PC-3 (cell line): ENCODE measurements around the gene PRRG4. TPM values are rescaled to one million over a fixed set of nuclear protein-coding genes. Genes with fewer than 3 reads are reported as not detected.

Experiments used
- ATAC-seq: fragments of 200-7000 bp; cut with Tn5 transposase; 2 replicates; pipeline ENCODE4 v1.9.1; 2020; ENCODE audit warnings: mild to moderate bottlenecking, moderate library complexity
- BruUV-seq: library from RNA; stranded (reverse); fragments of 400-500 nt; replicated peaks from 2 replicates; lab custom pipeline; 2021; lab: Mats Ljungman, UMichigan
- CTCF ChIA-PET: fragments of 300-600 bp; sonication (Branson Sonifier 250); formaldehyde crosslinking; loops from one replicate; lab custom pipeline; 2022; ENCODE audit warnings: antibody characterized with exemption; lab: Charles Lee
- POLR2A ChIA-PET: fragments of 300-600 bp; sonication (Branson Sonifier 250); formaldehyde crosslinking; loops from one replicate; lab custom pipeline; 2022; ENCODE audit warnings: antibody characterized with exemption; ENCODE audit not compliant: unreplicated experiment; lab: Charles Lee
- DNase-seq: peaks from one replicate; pipeline ENCODE4 v3.0.0-alpha.2; 2015
- H2AFZ ChIP-seq: fragments of 300-600 bp; sonication (generic); 2 replicates; pipeline ENCODE4 v1.6.0; 2016; ENCODE audit warnings: antibody characterized with exemption, low read length
- H3F3A ChIP-seq: fragments of 300-600 bp; sonication (generic); one replicate; pipeline ENCODE4 v1.6.0; 2017; ENCODE audit warnings: antibody characterized with exemption, low read length, control low read depth, mild to moderate bottlenecking; ENCODE audit not compliant: unreplicated experiment
- H3K27ac ChIP-seq: fragments of 300-600 bp; sonication (generic); 2 replicates; pipeline ENCODE4 v1.5.1; 2016; ENCODE audit warnings: mild to moderate bottlenecking, low read length
- H3K27me3 ChIP-seq: fragments of 300-600 bp; sonication (generic); 2 replicates; pipeline ENCODE4 v1.6.1; 2016; ENCODE audit warnings: low read length, mixed read lengths
- H3K36me3 ChIP-seq: fragments of 300-600 bp; sonication (generic); 2 replicates; pipeline ENCODE4 v1.6.1; 2016; ENCODE audit warnings: low read depth, mixed run types, low read length, mixed read lengths
- H3K4me1 ChIP-seq: fragments of 300-600 bp; sonication (generic); 2 replicates; pipeline ENCODE4 v1.5.1; 2016; ENCODE audit warnings: low read length; ENCODE audit not compliant: insufficient read depth
- H3K4me2 ChIP-seq: fragments of 300-600 bp; sonication (generic); 2 replicates; pipeline ENCODE4 v1.6.0; 2016; ENCODE audit warnings: low read length
- H3K4me3 ChIP-seq: fragments of 300-600 bp; sonication (generic); 2 replicates; pipeline ENCODE4 v1.5.1; 2016; ENCODE audit warnings: mild to moderate bottlenecking, low read length, mixed read lengths
- H3K79me2 ChIP-seq: fragments of 300-600 bp; sonication (generic); 2 replicates; pipeline ENCODE4 v1.6.1; 2017; ENCODE audit warnings: low read length, mixed read lengths
- H3K9ac ChIP-seq: fragments of 300-600 bp; sonication (generic); 2 replicates; pipeline ENCODE4 v1.6.0; 2016; ENCODE audit warnings: mild to moderate bottlenecking, low read length
- H3K9me2 ChIP-seq: fragments of 300-600 bp; sonication (generic); replicated peaks from 2 replicates; pipeline ENCODE4 v1.6.1; 2016; ENCODE audit warnings: mixed run types, low read length, mixed read lengths
- H3K9me3 ChIP-seq: fragments of 300-600 bp; sonication (generic); 2 replicates; pipeline ENCODE4 v1.6.1; 2016; ENCODE audit warnings: low read length, mixed read lengths
- H4K20me1 ChIP-seq: fragments of 300-600 bp; sonication (generic); 2 replicates; pipeline ENCODE4 v1.6.1; 2016; ENCODE audit warnings: low read length, mixed read lengths
- CTCF ChIP-seq: fragments of 300-600 bp; sonication (generic); conservative IDR thresholded peaks from 2 replicates; pipeline ENCODE4 v1.5.1; 2017; ENCODE audit warnings: antibody characterized with exemption, low read depth, mild to moderate bottlenecking, low read length
- EZH2 ChIP-seq: fragments of 300-600 bp; sonication (generic); IDR thresholded peaks from one replicate; pipeline ENCODE4 v1.6.1; 2017; ENCODE audit warnings: antibody characterized with exemption, mild to moderate bottlenecking, low read length; ENCODE audit not compliant: unreplicated experiment
- EZH2phosphoT487 ChIP-seq: fragments of 300-600 bp; sonication (generic); IDR thresholded peaks from 2 replicates; pipeline ENCODE4 v1.6.1; 2018; ENCODE audit warnings: mild to moderate bottlenecking, antibody characterized with exemption, low read length, borderline replicate concordance
- intact Hi-C: fragments of 100-400 bp; cut with micrococcal nuclease; formaldehyde crosslinking; loops from 2 replicates; pipeline ENCODE4 v1.9.0; 2023
- total RNA-seq: library from RNA; depleted of rRNA; stranded (reverse); fragments of >200 nt; gene quantifications from 2 replicates; pipeline ENCODE4 v1.2.3, GENCODE V29; 2014

PRRG4 gene
- total RNA-seq, 1 experiment from 2014 or later: 17.9 TPM

GRCh38 chr11:32870676-32871075 lies 40.9 kb downstream of the PRRG4 start:
- Histone ChIP-seq H3K4me2 (no peak overlapping the region), H3K79me2 (no peaks in the 10 kb centered on the region), H3F3A (no peaks in the 10 kb centered on the region), H3K27ac (no peak overlapping the region), H3K27me3 (no peaks in the 10 kb centered on the region), H3K4me3 (no peak overlapping the region), H3K9me3 (no peaks in the 10 kb centered on the region), H2AFZ (no peak overlapping the region), H3K4me1 (peaks cover 8% of the 10 kb centered on the region; the same call in 1 of the 2 replicates), H3K9me2 (no peaks in the 10 kb centered on the region), H4K20me1 (no peaks in the 10 kb centered on the region), H3K9ac (no peak overlapping the region), H3K36me3 (no peaks in the 10 kb centered on the region)
- ChIA-PET POLR2A (interaction anchor here (0.6 kb wide), 1 partner anchor 9 kb away, joined by 3 read pairs; no protein-coding TSS in a partner anchor), CTCF (interaction anchor here (0.7 kb wide), 1 partner anchor 13 kb away, joined by 3 read pairs; no protein-coding TSS in a partner anchor)
- no TSS peak for BruUV-seq
- TF ChIP-seq CTCF (peak; percentile 53), EZH2 (no peak)
- DNase-seq (peak; percentile 38), ATAC-seq (peak; percentile 42; the same call in 1 of the 2 replicates)
- intact Hi-C loops: no loop called here

GRCh38 chr11:32874132-32874531 lies 44.4 kb downstream of the PRRG4 start:
- no peaks in the 10 kb centered on the region for H3K9me2 ChIP-seq
- no peaks in the 10 kb centered on the region for H3K9me3 ChIP-seq
- ATAC-seq (peak; percentile 89), DNase-seq (peak; percentile 50)
- no peaks in the 10 kb centered on the region for H4K20me1 ChIP-seq
- H3K4me1 ChIP-seq: peaks cover 8% of the 10 kb centered on the region; the same call in 1 of the 2 replicates
- no peaks in the 10 kb centered on the region for H3K27me3 ChIP-seq
- TF ChIP-seq CTCF: no peak
- no peak for TF ChIP-seq EZH2phosphoT487
- no peak for TF ChIP-seq EZH2
- H2AFZ ChIP-seq: no peak overlapping the region
- ChIA-PET CTCF (no interaction called here), POLR2A (no interaction called here)
- no peak overlapping the region for H3K27ac ChIP-seq
- no peak overlapping the region for H3K4me2 ChIP-seq
- BruUV-seq: no TSS peak
- H3K79me2 ChIP-seq: no peaks in the 10 kb centered on the region
- no peak overlapping the region for H3K9ac ChIP-seq
- no peak overlapping the region for H3K4me3 ChIP-seq
- intact Hi-C loops: no loop called here
- no peaks in the 10 kb centered on the region for H3K36me3 ChIP-seq
- H3F3A ChIP-seq: no peaks in the 10 kb centered on the region

- POLR2A ChIA-PET: interaction anchor here (0.6 kb wide), 1 partner anchor 43 kb away, joined by 10 read pairs; no protein-coding TSS in a partner anchor
- CTCF ChIA-PET: interaction anchor here (0.6 kb wide), 1 partner anchor 463 kb away, joined by 6 read pairs; no protein-coding TSS in a partner anchor
- Histone ChIP-seq H3K4me3 (no peak overlapping the region), H3K27me3 (no peaks in the 10 kb centered on the region), H2AFZ (no peak overlapping the region), H3K4me1 (no peaks in the 10 kb centered on the region), H3K9ac (no peak overlapping the region), H3K4me2 (no peak overlapping the region), H3F3A (no peaks in the 10 kb centered on the region), H3K9me3 (no peaks in the 10 kb centered on the region), H4K20me1 (no peaks in the 10 kb centered on the region), H3K36me3 (no peaks in the 10 kb centered on the region), H3K27ac (no peak overlapping the region; the same call in 1 of the 2 replicates), H3K9me2 (no peaks in the 10 kb centered on the region), H3K79me2 (no peaks in the 10 kb centered on the region)
- no TSS peak for BruUV-seq
- ATAC-seq: peak; percentile 20; the same call in 1 of the 2 replicates
- no peak for TF ChIP-seq EZH2
- TF ChIP-seq EZH2phosphoT487: no peak
- no peak for TF ChIP-seq CTCF
- intact Hi-C loops: no loop called here
- peak; percentile 56 for DNase-seq
Measured at GRCh38 chr11:32881286-32881685, 51.6 kb downstream of the PRRG4 start.
